GM18502 (cell line): Measurements from ENCODE around the gene SLC6A7.

Source experiments
- ATAC-seq: cut with Tn5 transposase; IDR thresholded peaks from one replicate; pipeline ENCODE4 v1.9.1; 2021; ENCODE audit warnings: mild to moderate bottlenecking; ENCODE audit not compliant: unreplicated experiment, poor library complexity

Gene SLC6A7

DNA sequence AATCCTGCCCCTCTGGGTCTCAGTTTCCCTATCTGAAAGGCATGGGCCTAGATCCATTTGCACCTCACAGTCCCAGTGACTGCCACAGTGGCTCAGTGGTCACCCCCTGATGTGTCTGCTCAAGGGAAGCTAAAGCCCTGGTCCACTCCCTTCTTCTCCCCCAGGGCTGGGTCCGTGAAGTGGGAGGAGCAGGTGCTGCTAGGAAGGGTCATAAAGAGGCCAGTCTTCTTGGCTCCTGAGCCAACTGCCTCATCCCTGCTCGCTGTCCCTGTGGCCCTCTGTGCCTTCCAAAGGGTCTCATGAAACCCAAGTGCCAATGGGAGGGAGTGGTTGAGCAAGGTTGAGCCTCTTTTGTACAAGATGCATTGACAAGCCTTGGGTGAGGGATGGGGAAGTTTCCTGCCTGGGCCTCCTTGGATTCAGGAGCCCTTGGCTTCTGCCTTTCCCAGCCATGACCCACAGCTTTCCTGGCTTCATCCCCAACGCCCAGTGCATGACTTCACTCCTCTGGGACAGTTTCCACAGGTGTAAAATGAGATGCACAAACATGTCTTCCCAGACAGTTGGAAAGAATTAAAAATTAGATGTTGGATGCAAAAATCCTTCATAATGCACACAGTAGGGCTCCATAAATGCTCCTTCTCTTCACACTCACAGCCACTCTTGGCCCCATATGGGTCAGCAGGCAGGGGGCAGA lies 1.6 kb upstream of the SLC6A7 start:
- ATAC-seq, result no peak

DNA sequence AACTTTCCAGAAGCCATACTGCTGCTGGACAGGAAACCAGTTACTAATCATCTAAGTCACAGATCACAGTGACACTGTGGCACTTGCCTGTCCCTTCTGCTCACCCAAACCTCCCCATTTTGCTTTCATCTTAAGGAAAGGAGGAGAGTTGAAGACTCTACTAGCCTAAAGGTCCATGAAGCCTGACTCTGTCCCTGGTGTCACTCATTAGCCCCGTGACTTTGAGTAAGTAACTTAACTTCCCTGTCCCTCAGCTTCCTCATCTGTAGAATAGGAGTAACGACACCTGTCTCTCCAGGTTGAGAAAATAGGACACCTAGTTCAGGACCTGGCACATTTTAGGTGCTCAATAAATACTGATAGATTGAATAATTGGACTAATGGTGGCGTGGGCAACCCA lies 536 bp upstream of the SLC6A7 start:
- ATAC-seq, result no peak

DNA sequence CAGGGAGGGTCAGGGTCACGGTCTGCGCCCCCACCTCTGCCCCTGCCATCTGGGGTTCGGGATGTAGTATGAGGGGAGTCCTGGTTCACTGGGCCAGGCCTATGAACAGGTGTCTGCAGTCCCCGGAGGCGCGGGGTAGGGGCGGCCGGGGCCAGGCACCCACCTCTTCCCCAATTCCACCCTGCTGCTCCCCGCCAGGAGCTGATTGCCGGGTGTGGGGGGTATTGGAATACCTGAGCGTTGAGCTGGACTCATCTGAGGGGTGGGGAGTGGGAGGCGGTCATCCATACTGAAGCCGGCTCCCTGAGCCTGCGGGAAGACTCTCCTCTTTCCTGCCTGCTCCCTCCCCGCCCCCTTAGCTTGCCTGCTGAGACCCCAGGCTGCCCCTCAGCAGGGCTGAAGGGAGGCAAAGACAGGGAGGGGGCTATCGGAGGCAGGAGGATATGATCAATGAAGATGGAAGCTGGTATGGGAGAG lies 679 bp downstream of the SLC6A7 start:
- ATAC-seq, result no peak

DNA sequence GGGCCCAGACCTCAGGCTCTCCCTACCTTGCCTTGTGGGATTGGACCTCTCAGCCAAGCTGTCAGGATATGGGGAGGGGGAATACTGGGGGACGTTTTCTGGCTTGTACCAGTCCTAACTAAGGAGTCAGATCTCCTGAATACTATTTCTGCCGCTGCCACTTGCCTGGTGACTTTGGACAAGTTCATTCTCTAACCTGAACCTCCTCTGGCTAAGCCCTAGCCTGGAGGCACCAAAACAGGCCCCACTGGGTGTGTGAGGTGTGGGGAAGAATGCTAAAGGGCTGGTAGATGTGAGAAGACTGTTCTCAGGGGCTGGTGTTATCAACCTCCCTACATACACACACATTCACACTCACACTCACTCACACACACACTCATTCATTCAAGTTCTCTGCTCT lies 1.1 kb downstream of the SLC6A7 start:
- no peak for ATAC-seq

DNA sequence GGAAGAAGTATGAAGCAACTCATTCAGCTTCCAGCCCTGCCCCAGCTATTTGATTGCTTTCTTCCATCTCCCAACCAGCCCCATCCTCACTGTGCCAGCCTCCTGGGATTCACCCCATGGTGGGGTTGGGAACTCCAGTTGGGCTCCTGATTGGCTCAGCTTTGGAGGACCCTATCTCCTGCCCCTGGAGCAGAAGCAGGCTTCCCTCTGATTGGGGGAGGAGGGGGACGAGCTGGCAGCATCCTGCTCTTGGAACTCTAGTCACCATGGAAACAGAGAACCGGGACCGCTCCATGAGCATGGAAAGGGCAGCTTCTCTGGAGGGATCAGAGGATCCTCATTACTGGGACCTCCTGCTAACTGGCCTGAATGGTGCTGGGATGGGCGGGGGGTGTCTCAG lies 2.6 kb downstream of the SLC6A7 start:
- no peak for ATAC-seq

DNA sequence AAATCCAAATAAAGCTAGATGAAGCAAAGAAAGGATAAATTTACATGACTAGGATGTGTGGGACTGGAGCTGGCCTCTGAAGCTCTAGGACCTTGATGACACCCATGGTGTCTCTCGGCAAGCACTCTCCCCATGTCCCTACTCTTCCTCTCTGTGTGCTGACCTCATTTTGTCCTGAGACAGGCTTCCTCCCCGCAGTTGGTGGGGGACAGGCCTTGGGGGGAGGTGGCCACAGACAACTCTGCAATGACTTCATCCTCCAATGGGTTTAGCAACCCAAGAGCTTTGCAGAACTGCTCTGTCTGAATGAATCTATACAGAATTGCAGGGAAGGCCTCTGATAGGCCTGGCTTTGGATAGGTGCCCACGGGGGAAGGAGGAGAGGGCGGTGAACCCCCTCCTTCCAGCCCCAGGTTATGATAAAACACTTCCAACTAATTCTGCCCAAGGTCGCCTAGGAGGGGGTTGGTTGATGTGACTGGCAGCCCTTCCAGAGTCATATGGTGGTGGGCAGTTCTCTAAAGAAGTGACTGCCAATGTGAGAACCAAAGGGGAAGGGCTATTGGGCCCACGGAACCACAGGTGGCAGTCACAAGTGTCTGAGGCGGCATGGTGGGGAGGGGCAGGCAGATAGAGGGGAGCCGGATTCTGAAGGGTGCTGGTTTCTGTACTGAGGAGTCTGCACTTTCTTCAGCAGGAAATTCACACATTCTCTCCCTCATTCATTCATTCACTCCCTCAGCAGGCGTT lies 6.0 kb downstream of the SLC6A7 start:
- no peak for ATAC-seq

DNA sequence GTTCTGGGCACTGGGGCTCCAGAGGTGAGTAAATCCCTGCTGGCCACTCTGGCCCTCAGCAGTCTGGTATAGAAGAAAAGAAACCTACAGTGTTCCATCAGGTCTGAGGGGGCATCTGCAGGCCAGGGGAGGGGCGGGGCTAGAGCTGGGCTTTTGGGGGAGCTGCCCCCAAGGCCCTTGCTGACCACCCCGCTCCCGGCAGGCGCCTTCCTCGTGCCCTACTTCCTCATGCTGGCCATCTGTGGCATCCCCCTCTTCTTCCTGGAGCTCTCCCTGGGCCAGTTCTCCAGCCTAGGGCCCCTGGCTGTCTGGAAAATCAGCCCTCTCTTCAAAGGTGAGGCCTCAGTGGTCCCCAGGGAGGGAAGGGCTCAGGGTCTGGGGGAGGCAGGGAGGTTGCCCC lies 6.7 kb downstream of the SLC6A7 start:
- ATAC-seq, result no peak

DNA sequence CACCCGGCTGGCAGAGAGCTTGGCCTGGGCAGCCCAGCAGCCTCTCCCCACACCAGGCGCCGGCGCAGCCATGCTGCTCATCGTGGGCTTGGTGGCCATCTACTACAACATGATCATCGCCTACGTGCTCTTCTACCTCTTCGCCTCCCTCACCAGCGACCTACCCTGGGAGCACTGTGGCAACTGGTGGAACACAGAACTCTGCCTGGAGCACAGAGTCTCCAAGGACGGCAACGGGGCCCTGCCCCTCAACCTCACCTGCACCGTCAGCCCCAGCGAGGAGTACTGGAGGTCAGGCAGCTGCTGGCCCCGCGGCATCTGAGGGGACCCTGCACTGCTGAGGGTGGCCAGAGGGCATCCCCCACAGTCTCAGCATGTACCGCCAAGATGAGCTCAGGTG lies 7.1 kb downstream of the SLC6A7 start:
- no peak for ATAC-seq

DNA sequence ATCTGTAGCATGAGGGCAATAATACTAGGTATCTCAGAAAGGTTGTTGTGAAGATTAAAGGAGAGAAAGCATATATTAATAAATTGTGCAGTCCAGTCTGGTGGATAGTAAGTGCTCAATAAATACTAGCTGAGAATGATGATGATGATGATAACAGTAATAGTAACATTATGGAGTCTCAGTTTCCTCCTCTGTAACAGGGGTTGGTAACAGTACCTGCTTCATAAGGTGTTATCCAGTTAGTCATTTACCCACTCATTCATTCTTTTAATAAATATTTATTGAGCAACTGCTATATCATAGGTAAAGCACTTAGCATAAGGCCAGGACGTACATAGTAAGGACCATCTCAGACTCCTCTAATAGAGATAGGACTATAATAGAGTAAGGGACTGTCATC lies 7.6 kb downstream of the SLC6A7 start:
- ATAC-seq, result no peak

DNA sequence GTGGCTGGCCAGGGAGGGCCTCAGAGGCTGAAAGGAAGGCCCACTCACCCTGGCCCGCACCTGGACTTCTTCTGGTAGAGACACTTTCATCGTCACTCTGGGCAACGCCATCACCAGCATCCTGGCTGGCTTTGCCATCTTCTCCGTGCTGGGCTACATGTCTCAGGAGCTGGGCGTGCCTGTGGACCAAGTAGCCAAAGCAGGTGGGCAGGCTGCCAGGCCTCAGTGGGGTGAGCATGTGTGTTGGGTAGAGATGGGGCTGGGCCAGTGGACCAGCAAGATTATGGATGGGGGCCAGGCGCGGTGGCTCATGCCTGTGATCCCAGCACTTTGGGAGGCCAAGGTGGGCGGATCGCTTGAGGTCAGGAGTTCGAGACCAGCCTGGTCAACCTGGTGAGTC lies 12.6 kb downstream of the SLC6A7 start:
- ATAC-seq, result no peak

DNA sequence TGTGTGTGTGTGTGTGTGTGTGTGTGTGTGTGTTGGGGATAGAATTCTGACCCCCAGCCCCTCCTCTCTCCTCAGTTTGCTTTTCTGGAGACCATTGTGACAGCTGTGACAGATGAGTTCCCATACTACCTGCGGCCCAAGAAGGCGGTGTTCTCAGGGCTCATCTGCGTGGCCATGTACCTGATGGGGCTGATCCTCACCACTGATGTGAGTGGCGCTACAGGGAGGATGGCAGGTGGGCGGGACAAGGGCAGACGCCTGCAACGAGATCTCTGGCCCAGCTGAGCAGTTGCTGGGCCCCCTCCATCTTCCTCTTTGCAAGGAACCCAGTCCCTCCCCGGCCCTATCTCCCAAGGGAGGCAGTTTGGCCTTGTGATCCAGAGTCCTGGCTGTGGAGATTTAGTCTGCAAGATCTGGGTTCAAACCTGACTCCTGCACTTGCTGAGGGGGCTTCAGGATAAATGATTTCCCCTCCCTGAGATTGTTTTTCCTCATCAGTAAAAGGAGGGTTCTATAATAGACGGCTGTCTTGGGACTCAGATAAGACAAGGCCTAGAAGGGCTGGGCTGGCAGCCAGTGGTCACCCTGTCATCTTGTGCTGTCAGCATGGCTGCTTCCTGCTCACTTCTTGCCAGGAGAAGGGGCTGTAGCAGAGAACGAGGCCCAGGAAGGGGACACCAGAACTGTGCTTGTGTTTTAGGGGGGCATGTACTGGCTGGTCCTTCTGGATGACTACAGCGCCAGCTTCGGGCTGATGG lies 14.1 kb downstream of the SLC6A7 start:
- no peak for ATAC-seq

DNA sequence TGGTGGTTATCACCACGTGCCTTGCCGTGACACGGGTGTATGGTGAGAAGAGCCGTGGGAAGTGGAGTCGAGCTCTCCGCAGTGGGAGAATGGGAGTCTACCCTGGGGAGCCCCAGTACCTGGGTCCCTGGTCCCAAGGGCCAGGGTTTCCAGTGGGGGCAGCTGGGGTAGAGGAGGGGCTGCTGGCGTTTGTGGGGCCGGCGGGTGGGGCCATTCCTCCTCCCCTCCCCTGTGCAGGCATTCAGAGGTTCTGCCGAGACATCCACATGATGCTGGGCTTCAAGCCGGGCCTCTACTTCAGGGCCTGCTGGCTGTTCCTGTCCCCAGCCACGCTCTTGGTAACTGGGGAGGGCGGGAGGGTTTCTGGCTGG lies 14.7 kb downstream of the SLC6A7 start:
- ATAC-seq, result no peak

DNA sequence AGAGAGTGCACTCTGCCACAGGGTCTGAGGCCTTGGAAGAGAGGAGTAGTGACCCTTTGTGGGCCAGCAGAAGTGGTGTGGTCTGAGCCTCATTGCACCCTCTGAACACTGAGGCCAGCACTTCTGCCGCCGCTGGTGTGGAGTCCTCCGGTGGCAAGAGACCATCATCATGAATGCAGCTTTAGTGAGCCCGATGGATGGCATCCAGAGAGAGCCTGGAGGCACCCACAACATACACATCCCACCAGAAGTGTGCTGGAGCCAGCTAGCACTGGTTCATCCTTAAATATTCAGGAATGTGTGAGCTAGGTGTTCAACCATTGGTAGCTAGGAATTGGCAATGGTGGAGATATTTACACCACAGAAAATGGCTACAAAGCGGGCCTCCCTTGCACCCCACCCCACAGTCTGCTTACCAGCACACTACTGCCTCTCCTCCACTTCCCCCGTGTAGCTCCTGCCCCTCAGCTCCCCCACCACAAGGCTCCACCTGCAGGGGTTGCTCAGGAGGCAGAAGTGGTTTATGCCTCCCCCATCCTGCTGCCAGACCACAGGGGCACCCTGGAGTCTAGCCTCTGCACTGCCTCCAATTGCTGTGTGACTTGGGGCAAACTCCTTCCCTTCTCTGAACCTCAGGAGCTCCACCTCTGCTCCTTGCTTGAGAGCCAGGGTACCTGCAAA lies 16.4 kb downstream of the SLC6A7 start:
- no peak for ATAC-seq

DNA sequence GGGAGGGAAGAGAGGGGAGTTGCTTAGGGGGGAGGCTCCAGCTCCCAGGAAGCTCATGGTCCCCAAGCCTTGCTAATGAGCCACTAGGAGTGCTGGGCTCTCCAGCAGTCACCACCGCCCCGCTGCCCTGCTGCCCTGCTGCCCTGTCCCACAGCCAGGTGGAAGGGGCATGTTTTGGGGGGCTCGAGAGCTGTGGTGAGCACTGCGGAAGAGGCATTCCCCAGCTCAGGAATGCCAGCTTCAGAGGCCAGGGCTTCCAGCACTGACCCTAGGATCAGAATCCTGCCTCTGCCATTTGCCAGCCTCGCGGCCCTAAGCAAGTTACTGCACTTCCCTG lies 16.9 kb downstream of the SLC6A7 start:
- no peak for ATAC-seq

DNA sequence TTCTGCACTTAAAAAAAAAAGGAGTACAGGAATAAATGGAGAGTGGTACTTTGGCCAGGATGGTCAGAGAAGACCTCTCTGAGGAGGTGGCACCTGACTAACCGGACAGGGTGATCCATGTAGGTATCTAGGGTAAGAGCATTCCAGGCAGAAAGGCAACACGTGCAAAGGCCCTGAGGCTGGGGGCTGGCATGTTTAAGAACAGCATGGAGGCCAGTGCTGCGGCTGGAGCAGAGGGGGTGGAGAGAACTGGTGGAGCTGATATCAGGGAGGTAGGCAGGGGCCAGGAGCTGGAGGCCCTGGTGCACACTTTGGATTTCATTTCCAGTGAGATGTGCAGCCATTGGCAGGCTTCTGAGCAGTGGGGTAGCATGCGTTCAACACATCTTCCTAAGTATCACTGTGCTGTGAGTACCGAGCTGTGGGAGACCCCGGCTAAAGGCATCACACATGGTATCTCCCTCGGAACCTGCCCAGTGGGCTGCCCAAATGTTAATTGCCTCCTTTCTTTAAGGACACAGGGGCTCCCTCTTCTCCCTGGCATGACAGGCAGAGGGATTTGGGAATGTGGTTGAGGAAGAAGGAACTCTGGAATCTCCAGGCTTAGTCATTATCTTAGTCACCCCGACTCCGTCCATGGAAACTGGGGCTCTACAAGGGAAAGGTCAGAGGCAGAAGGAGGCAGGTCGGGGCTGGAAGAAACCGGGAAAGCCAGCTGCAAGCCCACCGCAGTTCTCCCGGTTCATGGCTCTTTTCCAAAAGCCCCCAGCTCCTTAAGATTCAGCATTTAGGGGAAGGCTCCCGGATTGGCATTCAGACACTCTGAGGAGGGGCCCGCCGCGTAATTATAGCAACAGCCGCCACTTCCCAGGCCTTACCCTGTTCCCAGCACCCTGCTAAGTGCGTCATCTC lies 18.6 kb downstream of the SLC6A7 start:
- no peak for ATAC-seq

DNA sequence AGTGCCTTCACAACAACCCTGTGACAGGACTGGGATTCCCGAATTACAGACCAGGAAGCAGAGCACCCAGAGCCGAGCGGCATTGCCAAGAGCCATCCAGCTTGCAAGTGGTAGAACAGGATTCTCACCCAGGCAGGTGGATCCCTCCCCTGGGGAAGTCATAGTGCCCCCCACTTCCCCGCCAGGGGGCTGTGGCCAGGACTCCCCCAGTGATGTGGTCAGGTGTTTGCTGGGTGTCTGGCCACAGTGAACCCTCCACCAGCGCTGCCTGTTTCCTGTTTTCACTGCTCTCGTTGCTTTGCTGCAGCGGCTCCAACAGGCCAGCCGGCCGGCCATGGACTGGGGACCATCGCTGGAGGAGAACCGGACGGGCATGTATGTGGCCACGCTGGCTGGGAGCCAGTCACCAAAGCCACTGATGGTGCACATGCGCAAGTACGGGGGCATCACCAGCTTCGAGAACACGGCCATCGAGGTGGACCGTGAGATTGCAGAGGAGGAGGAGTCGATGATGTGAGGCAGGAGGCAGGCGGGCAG lies 19.3 kb downstream of the SLC6A7 start:
- ATAC-seq, result no peak

DNA sequence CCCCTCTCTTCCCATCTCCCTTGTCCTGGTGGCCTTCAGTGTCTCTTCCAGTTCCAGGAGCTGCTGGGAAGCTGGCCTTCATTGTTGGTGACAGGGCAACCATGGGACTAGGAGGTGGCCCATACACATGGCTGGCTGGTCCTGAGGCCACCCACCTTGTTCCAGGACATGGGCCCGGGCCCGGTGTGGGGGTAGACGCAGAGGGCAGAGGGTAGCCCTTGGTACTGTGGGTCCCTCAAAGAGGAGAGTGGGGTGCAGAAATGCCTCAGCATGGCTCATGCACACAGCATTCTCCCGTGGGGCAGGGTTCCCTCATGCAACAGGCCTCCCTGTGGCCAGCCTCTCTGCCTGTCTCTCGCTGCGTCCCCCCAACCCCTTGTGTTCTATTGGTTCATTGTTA lies 20.8 kb downstream of the SLC6A7 start:
- ATAC-seq, result no peak

DNA sequence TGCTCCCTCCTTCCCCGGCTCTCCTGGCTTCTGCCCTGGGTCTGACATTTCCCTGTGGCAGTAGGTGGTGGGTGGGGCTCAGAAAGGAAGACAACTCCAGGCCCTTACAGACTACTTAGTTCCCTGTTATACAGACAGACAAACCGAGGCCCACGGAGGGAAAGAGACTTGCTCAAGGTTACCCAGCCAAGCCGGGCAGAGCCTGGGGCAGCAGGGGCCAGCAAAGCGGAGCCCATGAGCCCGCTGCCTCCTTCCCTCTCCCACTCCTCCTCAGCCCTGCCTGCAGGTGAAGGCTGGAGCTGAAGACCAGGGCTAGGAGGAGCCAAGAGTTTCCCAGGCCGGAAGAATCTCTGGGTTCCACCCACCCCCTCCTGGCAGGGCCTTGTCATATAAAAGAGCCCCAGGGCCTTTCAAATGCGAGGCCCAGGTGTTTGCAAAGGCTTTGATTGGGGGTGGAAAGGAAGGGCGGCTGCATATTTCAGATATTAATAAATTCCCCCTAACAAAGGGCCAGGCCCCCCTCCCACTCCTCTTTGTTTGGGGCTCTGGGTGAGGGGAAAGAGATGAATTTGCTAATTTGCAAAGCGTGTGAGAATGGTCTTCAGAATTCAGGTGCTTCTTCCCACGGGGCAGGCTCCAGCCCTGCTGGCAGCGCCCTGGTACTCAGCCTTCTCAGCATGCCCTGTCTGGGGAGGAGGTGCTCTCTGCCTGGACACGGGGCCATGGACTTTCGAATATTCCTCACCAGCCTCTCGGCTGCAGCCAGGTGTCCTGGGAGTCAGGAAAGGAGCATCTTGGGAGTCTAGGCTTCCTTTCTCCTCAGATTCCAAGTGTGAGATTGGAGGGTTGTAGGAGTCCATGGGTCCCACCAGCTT lies 21.5 kb downstream of the SLC6A7 start:
- ATAC-seq, result no peak

DNA sequence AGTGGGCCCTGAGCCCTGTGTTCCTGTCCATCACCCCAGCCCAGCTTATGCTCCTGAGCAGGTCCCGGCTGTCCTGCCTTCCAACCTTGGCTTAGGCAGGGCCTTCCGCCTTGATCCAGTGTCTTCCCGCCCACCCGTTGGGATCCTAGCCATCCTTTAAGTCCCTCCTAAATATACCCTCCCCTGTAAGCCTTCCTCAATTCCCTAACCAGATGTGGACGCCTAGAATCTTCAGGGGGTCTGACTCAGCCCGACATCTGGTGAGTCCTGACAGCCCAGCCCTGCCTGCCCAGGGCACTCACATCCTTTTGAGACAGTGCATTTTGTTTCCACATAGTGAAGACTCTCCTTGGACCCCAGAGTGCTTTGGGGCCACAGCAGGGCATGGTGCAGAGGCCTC lies 23.7 kb downstream of the SLC6A7 start:
- ATAC-seq, result no peak
